Measurements from ENCODE around the gene CABP2. TPM values are rescaled to one million over a fixed set of nuclear protein-coding genes. Genes with fewer than 3 reads are reported as not detected.
"Not testable (repeated sequence)": the region's sequence is repeated elsewhere in the genome, so short reads cannot be mapped to it uniquely, and the experiment has no call there.

The CABP2 gene
- polyA plus RNA-seq (2013, experiment 1 of 4), result not detected
- not detected for polyA plus RNA-seq (2013, experiment 2 of 4)
- polyA plus RNA-seq (2013, experiment 3 of 4), result not detected
- polyA plus RNA-seq (2013, experiment 4 of 4), result not detected

DNA sequence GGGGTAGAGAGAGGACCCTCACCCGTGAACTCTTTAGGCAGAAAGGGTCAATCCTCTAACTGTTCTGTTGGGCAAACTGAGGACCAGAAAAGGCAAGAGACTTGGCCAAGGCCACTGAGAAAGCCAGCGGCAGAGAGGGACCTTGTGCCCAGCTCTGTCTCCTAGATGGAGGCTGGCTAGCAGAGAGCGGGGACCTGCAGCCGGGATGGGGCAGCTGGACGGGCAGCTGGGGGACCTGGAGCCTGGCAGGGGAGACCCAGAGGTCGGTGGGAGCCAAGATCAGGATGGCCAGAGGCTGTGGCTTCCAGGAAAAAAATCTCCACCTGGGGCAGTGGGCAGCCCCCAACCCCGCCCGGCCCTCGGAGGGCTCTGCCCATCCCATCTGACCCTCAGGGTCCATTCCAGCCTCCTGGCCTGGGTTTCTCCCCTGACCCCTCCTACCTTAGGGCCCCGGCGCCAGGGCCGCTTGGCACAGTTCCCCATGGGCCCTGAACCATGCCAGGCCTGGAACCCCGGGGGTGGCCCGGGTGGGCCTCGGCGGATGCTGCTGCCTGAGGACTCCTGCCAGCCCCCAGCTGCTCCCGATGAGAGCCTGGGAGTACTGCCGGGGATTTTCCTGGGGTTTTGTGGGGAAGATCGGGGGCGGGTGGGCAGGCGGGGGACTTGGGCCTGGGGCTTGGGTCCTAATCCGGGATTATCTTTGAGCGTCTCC, at the start of gene CABP2:
CABP2 (minus strand) TSS at position 603 of the 712 bp plus-strand sequence; CDS start at position 483, 120 bp downstream.
- Histone ChIP-seq H3K9me3 (ENCODE audit: control insufficient read depth, low read length) (no peaks in the 10 kb centered on the region), H3K27ac (ENCODE audit: insufficient read depth, low read depth, low read length, poor library complexity, severe bottlenecking) (no peak within 1 kb of the TSS), H3K27me3 (ENCODE audit: control insufficient read depth, insufficient read depth, low read length, poor library complexity, severe bottlenecking) (no peaks in the 10 kb centered on the region), H3K36me3 (ENCODE audit: control insufficient read depth, insufficient read depth, low read length) (no peaks in the 10 kb centered on the region), H3K4me1 (ENCODE audit: control insufficient read depth, insufficient read depth, low read length) (no peaks in the 10 kb centered on the region), H3K4me3 (ENCODE audit: insufficient read depth, low read depth, low read length) (no peak within 1 kb of the TSS)
- 89% methylated on average over 23 of the region's 23 CpGs for WGBS, 2 experiments

DNA sequence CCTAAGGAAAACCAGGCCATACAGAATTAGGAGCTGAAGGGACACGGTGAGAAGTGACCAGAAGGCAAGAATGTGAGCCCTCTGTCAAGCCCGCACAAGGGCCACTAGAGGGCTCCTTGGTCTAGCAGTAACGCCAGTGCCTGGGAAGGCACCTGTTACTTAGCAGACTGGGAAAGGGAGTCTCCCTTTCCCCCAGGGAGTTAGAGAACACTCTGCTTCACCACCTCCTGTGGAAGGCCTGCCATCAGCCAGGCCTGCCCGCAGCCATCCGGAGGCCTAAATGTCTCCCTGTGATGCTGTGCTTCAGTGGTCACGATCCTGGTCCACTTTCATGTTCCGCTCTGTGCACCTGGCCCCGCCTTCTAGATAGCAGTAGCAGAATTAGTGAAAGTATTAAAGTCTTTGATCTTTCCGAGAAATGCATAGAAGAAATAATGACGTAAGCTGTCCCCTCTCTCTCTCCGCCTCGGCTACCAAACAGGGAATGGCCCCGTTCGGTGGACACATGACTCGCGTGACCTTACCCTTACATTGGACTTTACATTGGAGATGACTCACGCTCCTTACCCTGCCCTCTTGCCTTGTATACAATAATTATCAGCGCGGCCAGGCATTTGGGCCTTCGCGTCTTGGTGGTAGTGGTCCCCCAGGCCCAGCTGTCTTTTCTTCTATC, 49.6 kb upstream of the CABP2 start:
- WGBS, 2 experiments, result 70 to 71% methylated on average over 21 of the region's 21 CpGs
- H3K36me3 ChIP-seq (ENCODE audit: control insufficient read depth, insufficient read depth, low read length), result no peaks in the 10 kb centered on the region
- H3K27me3 ChIP-seq (ENCODE audit: control insufficient read depth, insufficient read depth, low read length, poor library complexity, severe bottlenecking), result no peaks in the 10 kb centered on the region
- H3K9me3 ChIP-seq (ENCODE audit: control insufficient read depth, low read length), result no peaks in the 10 kb centered on the region
- no peak overlapping the region for H3K27ac ChIP-seq (ENCODE audit: insufficient read depth, low read depth, low read length, poor library complexity, severe bottlenecking)
- no peak overlapping the region for H3K4me3 ChIP-seq (ENCODE audit: insufficient read depth, low read depth, low read length)
- no peaks in the 10 kb centered on the region for H3K4me1 ChIP-seq (ENCODE audit: control insufficient read depth, insufficient read depth, low read length)

DNA sequence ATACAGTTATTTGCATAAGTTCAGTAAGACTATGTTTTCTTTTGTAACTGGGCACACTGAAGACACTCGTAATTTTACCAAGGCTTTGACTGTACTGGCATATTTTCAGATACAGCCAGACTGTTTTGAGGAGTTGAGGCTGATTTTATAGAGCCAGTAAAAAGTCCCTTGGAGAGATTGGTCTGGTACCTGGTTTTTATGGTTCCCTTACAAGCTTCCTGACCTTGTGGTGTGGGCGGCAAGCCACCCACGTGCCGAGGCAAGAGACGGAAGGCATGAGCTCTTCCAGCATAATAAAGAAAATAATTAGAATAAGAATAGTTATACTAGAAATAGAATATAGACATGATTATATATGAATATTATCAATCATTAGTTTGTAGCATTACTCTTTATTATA, 49.1 kb upstream of the CABP2 start:
- H3K27me3 ChIP-seq (ENCODE audit: control insufficient read depth, insufficient read depth, low read length, poor library complexity, severe bottlenecking), result no peaks in the 10 kb centered on the region
- 33 to 54% methylated on average over 2 to 4 of the region's 5 CpGs for WGBS, 2 experiments
- H3K36me3 ChIP-seq (ENCODE audit: control insufficient read depth, insufficient read depth, low read length), result no peaks in the 10 kb centered on the region
- H3K9me3 ChIP-seq (ENCODE audit: control insufficient read depth, low read length), result no peaks in the 10 kb centered on the region
- no peak overlapping the region for H3K27ac ChIP-seq (ENCODE audit: insufficient read depth, low read depth, low read length, poor library complexity, severe bottlenecking)
- H3K4me1 ChIP-seq (ENCODE audit: control insufficient read depth, insufficient read depth, low read length), result no peaks in the 10 kb centered on the region
- no peak overlapping the region for H3K4me3 ChIP-seq (ENCODE audit: insufficient read depth, low read depth, low read length)

DNA sequence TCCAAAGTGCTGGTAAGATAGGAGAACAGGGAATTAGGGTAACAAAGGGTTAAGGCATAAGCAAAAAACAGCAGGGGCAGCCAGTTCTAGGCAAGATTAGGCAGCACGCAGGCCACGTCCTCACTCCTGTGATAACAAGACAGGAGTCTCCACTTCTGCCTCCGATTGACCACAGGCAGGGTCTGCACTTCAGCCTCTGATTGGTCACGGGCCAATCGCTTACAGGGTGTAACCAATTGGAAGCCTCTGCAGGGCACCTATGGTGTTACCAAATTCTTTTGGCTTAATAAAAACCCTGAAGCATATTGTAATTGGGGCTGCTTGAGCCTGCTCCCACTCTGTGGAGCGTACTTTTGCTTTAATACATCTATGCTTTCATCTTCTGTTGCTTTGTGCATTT, 48.2 kb upstream of the CABP2 start:
- WGBS, 2 experiments, result 56 to 65% methylated on average over 6 of the region's 6 CpGs
- no peak overlapping the region for H3K27ac ChIP-seq (ENCODE audit: insufficient read depth, low read depth, low read length, poor library complexity, severe bottlenecking)

DNA sequence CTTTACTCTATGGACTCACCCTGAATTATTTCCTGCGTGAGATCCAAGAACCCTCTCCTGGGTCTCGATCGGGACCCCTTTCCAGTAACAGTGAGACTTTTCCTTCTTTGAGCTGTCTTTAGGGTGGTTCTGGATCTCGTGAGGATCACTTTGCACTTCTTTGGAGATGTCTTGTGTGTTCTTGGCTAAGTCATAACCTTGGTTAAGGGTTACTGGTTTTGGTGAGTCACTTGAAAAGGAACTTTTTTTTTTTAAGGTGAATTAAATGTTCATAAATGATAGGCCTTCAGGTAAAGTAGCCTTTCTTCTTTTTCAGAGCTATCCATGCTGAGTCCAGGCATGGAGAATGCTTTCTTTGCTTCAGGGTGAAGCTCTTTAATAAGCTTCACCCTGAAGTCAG, 41.0 kb upstream of the CABP2 start:
- no peaks in the 10 kb centered on the region for H3K9me3 ChIP-seq (ENCODE audit: control insufficient read depth, low read length)
- no peak overlapping the region for H3K4me3 ChIP-seq (ENCODE audit: insufficient read depth, low read depth, low read length)
- H3K4me1 ChIP-seq (ENCODE audit: control insufficient read depth, insufficient read depth, low read length), result no peaks in the 10 kb centered on the region
- no peaks in the 10 kb centered on the region for H3K27me3 ChIP-seq (ENCODE audit: control insufficient read depth, insufficient read depth, low read length, poor library complexity, severe bottlenecking)
- 94 to 98% methylated on average over 4 of the region's 4 CpGs for WGBS, 2 experiments
- no peak overlapping the region for H3K27ac ChIP-seq (ENCODE audit: insufficient read depth, low read depth, low read length, poor library complexity, severe bottlenecking)
- no peaks in the 10 kb centered on the region for H3K36me3 ChIP-seq (ENCODE audit: control insufficient read depth, insufficient read depth, low read length)

More for the DNA sequence above, 48.2 kb upstream of the CABP2 start:
- H3K36me3 ChIP-seq (ENCODE audit: control insufficient read depth, insufficient read depth, low read length), result no peaks in the 10 kb centered on the region
- no peaks in the 10 kb centered on the region for H3K9me3 ChIP-seq (ENCODE audit: control insufficient read depth, low read length)
- no peaks in the 10 kb centered on the region for H3K4me1 ChIP-seq (ENCODE audit: control insufficient read depth, insufficient read depth, low read length)
- no peak overlapping the region for H3K4me3 ChIP-seq (ENCODE audit: insufficient read depth, low read depth, low read length)
- H3K27me3 ChIP-seq (ENCODE audit: control insufficient read depth, insufficient read depth, low read length, poor library complexity, severe bottlenecking), result no peaks in the 10 kb centered on the region

DNA sequence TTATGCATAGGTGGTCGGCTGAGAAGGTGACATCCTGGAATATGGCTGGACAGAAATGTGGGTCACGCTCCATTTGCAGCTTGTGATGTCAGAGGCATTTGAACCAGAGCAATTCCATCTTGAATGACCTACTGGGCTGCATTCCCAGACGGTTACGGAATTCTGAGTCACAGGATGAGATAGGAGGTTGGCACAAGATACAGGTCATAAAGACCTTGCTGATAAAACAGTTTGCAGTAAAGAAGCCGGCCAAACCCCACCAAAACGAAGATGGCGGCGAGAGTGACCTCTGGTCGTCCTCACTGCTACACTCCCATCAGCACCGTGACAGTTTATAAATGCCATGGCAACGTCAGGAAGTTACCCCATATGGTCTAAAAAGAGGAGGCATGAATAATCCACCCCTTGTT, 40.5 kb upstream of the CABP2 start:
- 91 to 92% methylated on average over 11 of the region's 11 CpGs for WGBS, 2 experiments
- not testable (repeated sequence) for H3K4me1 ChIP-seq (ENCODE audit: control insufficient read depth, insufficient read depth, low read length); H3K27ac ChIP-seq (ENCODE audit: insufficient read depth, low read depth, low read length, poor library complexity, severe bottlenecking); H3K9me3 ChIP-seq (ENCODE audit: control insufficient read depth, low read length); H3K4me3 ChIP-seq (ENCODE audit: insufficient read depth, low read depth, low read length); H3K36me3 ChIP-seq (ENCODE audit: control insufficient read depth, insufficient read depth, low read length); H3K27me3 ChIP-seq (ENCODE audit: control insufficient read depth, insufficient read depth, low read length, poor library complexity, severe bottlenecking)

DNA sequence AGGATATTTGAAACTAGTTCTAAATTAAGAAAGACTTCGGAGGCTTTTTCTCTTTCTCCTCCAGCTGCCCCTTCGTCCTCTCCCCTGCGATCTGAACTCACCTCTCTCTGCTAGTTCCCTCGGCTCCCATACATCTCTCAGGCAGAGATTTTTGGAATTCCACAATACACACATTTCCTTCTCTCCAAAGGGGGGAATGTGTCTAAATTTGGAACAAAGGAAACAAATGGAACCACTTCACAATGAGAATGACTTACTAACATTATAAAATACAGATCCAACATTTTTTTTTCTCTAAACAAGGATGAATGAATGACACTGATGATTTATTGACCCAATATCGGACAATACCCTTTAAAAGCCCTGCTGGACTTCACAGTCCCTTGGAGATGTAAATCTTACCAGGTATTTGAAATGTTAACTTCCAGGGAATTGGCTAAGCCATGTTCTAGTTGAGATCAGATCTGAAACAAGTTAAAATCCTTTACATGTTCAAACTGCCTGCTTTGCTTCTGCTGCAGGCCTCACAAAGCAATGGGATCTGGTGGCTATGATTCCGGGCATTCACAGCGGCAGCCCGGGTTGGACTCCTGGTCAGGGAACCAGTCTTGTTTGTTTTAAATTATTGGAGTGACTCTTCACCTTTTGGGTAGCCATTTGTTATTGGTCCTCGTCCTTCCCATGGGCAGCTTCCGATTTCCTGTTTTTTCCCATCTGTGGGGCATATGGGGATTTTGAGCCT, 39.9 kb upstream of the CABP2 start:
- 88 to 89% methylated on average over 10 of the region's 10 CpGs for WGBS, 2 experiments

DNA sequence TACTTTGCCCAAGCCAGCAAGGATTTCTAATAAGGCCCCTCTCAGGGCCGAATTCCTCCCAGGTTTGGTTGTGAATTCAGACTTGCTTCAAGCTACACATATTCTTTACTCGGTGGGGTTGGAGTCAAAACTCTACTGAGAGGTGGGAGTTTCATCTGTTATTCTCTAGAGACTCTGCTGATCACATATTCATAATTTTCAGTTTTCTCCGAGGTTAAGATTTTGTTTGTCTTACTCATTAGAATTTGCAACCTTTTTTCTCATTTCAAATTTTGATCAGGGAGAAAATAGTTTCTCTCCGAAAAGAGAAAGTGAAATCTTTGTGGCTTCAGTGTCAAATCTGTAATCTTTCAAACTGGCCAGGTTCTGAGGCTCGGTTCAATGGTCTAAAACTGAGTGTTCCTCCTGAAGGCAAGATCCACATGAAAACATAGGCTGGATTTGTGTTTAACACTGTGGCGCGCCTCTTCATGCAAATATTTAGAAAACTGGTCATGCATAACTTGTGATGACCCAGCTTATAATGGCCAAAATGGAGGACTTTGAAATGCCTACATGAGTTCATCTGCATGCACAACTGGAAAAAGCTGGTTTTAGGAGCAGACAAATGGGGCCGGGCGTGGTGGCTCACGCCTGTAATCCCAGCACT, 38.8 kb upstream of the CABP2 start:
- no peaks in the 10 kb centered on the region for H3K27me3 ChIP-seq (ENCODE audit: control insufficient read depth, insufficient read depth, low read length, poor library complexity, severe bottlenecking)
- H3K27ac ChIP-seq (ENCODE audit: insufficient read depth, low read depth, low read length, poor library complexity, severe bottlenecking), result no peak overlapping the region
- 85 to 86% methylated on average over 9 to 10 of the region's 10 CpGs for WGBS, 2 experiments
- no peaks in the 10 kb centered on the region for H3K4me1 ChIP-seq (ENCODE audit: control insufficient read depth, insufficient read depth, low read length)
- H3K4me3 ChIP-seq (ENCODE audit: insufficient read depth, low read depth, low read length), result no peak overlapping the region
- no peaks in the 10 kb centered on the region for H3K9me3 ChIP-seq (ENCODE audit: control insufficient read depth, low read length)
- no peaks in the 10 kb centered on the region for H3K36me3 ChIP-seq (ENCODE audit: control insufficient read depth, insufficient read depth, low read length)

More for the DNA sequence above, 39.9 kb upstream of the CABP2 start:
- Histone ChIP-seq H3K4me1 (ENCODE audit: control insufficient read depth, insufficient read depth, low read length) (no peaks in the 10 kb centered on the region), H3K27ac (ENCODE audit: insufficient read depth, low read depth, low read length, poor library complexity, severe bottlenecking) (no peak overlapping the region), H3K4me3 (ENCODE audit: insufficient read depth, low read depth, low read length) (no peak overlapping the region), H3K9me3 (ENCODE audit: control insufficient read depth, low read length) (no peaks in the 10 kb centered on the region), H3K27me3 (ENCODE audit: control insufficient read depth, insufficient read depth, low read length, poor library complexity, severe bottlenecking) (no peaks in the 10 kb centered on the region), H3K36me3 (ENCODE audit: control insufficient read depth, insufficient read depth, low read length) (no peaks in the 10 kb centered on the region)

DNA sequence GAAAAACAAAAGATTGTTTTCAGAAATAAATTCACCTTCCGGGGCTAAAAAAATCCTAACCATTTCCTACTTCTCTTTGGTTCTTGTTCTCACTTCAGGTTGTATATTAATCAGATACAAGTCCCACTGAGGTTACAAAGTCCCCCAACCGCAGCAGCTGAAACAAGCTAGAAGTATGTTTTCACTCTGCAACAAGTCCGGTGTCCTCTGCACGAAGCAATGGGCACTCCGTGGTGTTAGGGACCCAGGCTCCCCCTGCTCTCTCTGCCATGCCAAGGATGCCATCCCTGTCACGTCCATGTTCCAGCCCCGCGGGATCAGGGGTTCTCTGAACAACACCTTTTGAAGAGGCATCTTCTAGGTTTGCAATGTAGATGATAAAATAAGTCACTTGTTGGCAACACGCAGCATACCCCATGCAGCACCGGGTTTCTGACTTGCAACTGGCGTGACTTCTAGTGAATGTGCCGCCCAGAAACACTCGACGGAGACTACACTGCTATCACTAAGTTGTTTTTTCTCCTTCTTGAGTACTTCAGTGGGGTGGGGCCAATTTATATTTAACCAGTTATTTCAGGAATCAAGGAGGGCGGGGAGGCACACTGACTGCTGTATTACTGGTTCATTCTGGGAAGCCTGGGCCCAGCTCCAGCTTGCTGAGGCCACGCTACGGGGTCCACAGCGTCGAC, 35.0 kb upstream of the CABP2 start:
- no peaks in the 10 kb centered on the region for H3K4me1 ChIP-seq (ENCODE audit: control insufficient read depth, insufficient read depth, low read length)
- no peak overlapping the region for H3K27ac ChIP-seq (ENCODE audit: insufficient read depth, low read depth, low read length, poor library complexity, severe bottlenecking)
- H3K27me3 ChIP-seq (ENCODE audit: control insufficient read depth, insufficient read depth, low read length, poor library complexity, severe bottlenecking), result no peaks in the 10 kb centered on the region
- H3K4me3 ChIP-seq (ENCODE audit: insufficient read depth, low read depth, low read length), result no peak overlapping the region
- WGBS, 2 experiments, result 93 to 94% methylated on average over 19 of the region's 19 CpGs
- no peaks in the 10 kb centered on the region for H3K9me3 ChIP-seq (ENCODE audit: control insufficient read depth, low read length)
- no peaks in the 10 kb centered on the region for H3K36me3 ChIP-seq (ENCODE audit: control insufficient read depth, insufficient read depth, low read length)
